ENCODE data around the gene GNG14. TPM values are rescaled to one million over a fixed set of nuclear protein-coding genes. Genes with fewer than 3 reads are reported as not detected.
A peak's percentile ranks its signal among the peaks of the same experiment; 100 is the strongest.

The GNG14 gene
- total RNA-seq, 1 experiment from 2014 or later: not detected

- no peaks in the 10 kb centered on the region for H3K9me3 ChIP-seq (ENCODE audit: control insufficient read depth in 1 of 2, insufficient read depth in 1 of 2, low read depth in 1 of 2, low read length in 2 of 2)
- H3K27ac ChIP-seq (ENCODE audit: low read depth, low read length): peak within 1 kb of the TSS; percentile 78
- peak within 1 kb of the TSS; percentile 91 for H3K9ac ChIP-seq (ENCODE audit: low read length)
- peak within 1 kb of the TSS; percentile 88 to 89 for H3K4me3 ChIP-seq (replicated peaks in 1 of 2; ENCODE audit: low read depth in 1 of 2, low read length in 2 of 2)
- RAD21 ChIA-PET (ENCODE audit: low non-redundant PET in 1 of 2, low total read pairs in 2 of 2, uncharacterized antibody in 2 of 2, unreplicated experiment in 2 of 2): no interaction called here
- no peaks in the 10 kb centered on the region for H3K9me2 ChIP-seq (ENCODE audit: insufficient read depth)
- H4K20me1 ChIP-seq (ENCODE audit: insufficient read depth): peaks cover 8% of the 10 kb centered on the region; the same call in 1 of the 2 replicates
- peak within 1 kb of the TSS; percentile 82 for H3K4me2 ChIP-seq (ENCODE audit: low read length)
- BruUV-seq (replicated peaks): TSS peak; percentile 77
- DNase-seq (ENCODE audit: low read depth, low spot score) (peak; percentile 100), ATAC-seq (peak; percentile 86)
- peak; percentile 99 for TF ChIP-seq YY1 (IDR thresholded peaks at IDR 0.05; ENCODE audit: extremely low read depth, insufficient replicate concordance, low read depth, low read length)
- TF ChIP-seq SP1 (IDR thresholded peaks at IDR 0.05; ENCODE audit: low read depth): peak; percentile 98
- no peak for TF ChIP-seq TCF7L2 (IDR thresholded peaks at IDR 0.05; ENCODE audit: borderline replicate concordance, extremely low read depth, insufficient read depth, insufficient read length)
- peak; percentile 81 for TF ChIP-seq POLR2A (IDR thresholded peaks at IDR 0.05; ENCODE audit: borderline replicate concordance, extremely low read depth, insufficient read depth, insufficient read length)
- peak; percentile 83 for TF ChIP-seq MAX (IDR thresholded peaks at IDR 0.05)
- peak; percentile 61 for TF ChIP-seq JUND (IDR thresholded peaks at IDR 0.05)
- TF ChIP-seq SIN3A (IDR thresholded peaks at IDR 0.05; ENCODE audit: low read depth): 0 out of 2 replicates have a peak, but pooled peaks have one; percentile 51
- no peak for TF ChIP-seq ZNF274 (IDR thresholded peaks at IDR 0.05; ENCODE audit: low read depth, low read length)
- peak; percentile 71 for TF ChIP-seq POLR2AphosphoS5 (IDR thresholded peaks at IDR 0.05; ENCODE audit: low read depth, low read length)
- peaks cover 25 to 39% of the 10 kb centered on the region in 2 experiments for H3K4me1 ChIP-seq (ENCODE audit: control insufficient read depth in 1 of 2, insufficient read depth in 2 of 2, low read length in 2 of 2)
- H3K36me3 ChIP-seq (ENCODE audit: control insufficient read depth in 1 of 2, insufficient read depth in 2 of 2, low read length in 2 of 2): peaks cover 9 to 14% of the 10 kb centered on the region in 2 experiments
- H3K27me3 ChIP-seq (ENCODE audit: insufficient read depth, low read length): no peaks in the 10 kb centered on the region
- POLR2A ChIA-PET: interaction anchor here (0.8 to 3.1 kb wide), 7 partner anchors 10 to 62 kb away, joined by 3 to 15 read pairs (median 3); partner anchors contain the start of gene JUNB
- CTCF ChIA-PET: interaction anchor here (0.8 to 2.7 kb wide), 5 partner anchors 20 to 100 kb away, joined by 3 to 16 read pairs (median 8); no protein-coding TSS in a partner anchor
- peaks cover 48% of the 10 kb centered on the region for H3K79me2 ChIP-seq (ENCODE audit: insufficient read depth, low read length)
- intact Hi-C loops (cut with micrococcal nuclease): no loop called here
- H2AFZ ChIP-seq (ENCODE audit: low read depth, low read length, poor library complexity, severe bottlenecking): peak within 1 kb of the TSS; percentile 70
Observed at GRCh38 chr19:12736995-12737834, 49.4 kb downstream of the GNG14 start, which contains the start of gene GET3. Gene GET3 (plus strand): TSS chr19:12737497. CDS start chr19:12737506, 9 bp downstream.
